GM23338 (cell line): ENCODE data around the gene SLC6A12. TPM values are rescaled to one million over a fixed set of nuclear protein-coding genes. Genes with fewer than 3 reads are reported as not detected.

ENCODE experiments used
- ATAC-seq: fragments of 200-7000 bp; cut with Tn5 transposase; 3 replicates; pipeline ENCODE4 v1.9.1; 2020
- DNase-seq: peaks from one replicate; pipeline ENCODE4 v3.0.0-alpha.2; 2015; ENCODE audit warnings: low spot score
- H2AFZ ChIP-seq: fragments of 200-600 bp; sonication (generic); 2 replicates; pipeline ENCODE4 v1.8.0; 2016; ENCODE audit warnings: antibody characterized with exemption, mild to moderate bottlenecking, moderate library complexity
- H3F3A ChIP-seq: fragments of 200-600 bp; sonication (generic); replicated peaks from 2 replicates; pipeline ENCODE4 v1.8.0; 2017; ENCODE audit warnings: antibody characterized with exemption, mixed run types, low read depth
- H3K27ac ChIP-seq: fragments of 200-600 bp; sonication (generic); 2 replicates; pipeline ENCODE4 v1.6.1; 2016; ENCODE audit warnings: low read depth
- H3K27me3 ChIP-seq: fragments of 200-600 bp; sonication (generic); 2 replicates; pipeline ENCODE4 v1.8.0; 2016; ENCODE audit warnings: mild to moderate bottlenecking, mixed run types, moderate library complexity; ENCODE audit not compliant: insufficient read depth
- H3K36me3 ChIP-seq: fragments of 200-600 bp; sonication (generic); 2 replicates; pipeline ENCODE4 v1.8.0; 2016; ENCODE audit warnings: mild to moderate bottlenecking; ENCODE audit not compliant: insufficient read depth
- H3K4me1 ChIP-seq: fragments of 200-600 bp; sonication (generic); 2 replicates; pipeline ENCODE4 v1.8.0; 2016; ENCODE audit warnings: mild to moderate bottlenecking, moderate library complexity; ENCODE audit not compliant: insufficient read depth
- H3K4me2 ChIP-seq: fragments of 200-600 bp; sonication (generic); 2 replicates; pipeline ENCODE4 v1.7.1; 2017; ENCODE audit warnings: mixed run types
- H3K4me3 ChIP-seq: fragments of 200-600 bp; sonication (generic); 2 replicates; pipeline ENCODE4 v1.6.1; 2016; ENCODE audit warnings: mixed run types
- H3K79me2 ChIP-seq: fragments of 200-600 bp; sonication (generic); replicated peaks from 2 replicates; pipeline ENCODE4 v1.8.0; 2017; ENCODE audit warnings: mild to moderate bottlenecking; ENCODE audit not compliant: insufficient read depth
- H3K9me2 ChIP-seq: fragments of 200-600 bp; sonication (generic); 2 replicates; pipeline ENCODE4 v1.8.0; 2017; ENCODE audit not compliant: insufficient read depth
- H4K20me1 ChIP-seq: fragments of 200-600 bp; sonication (generic); replicated peaks from 2 replicates; pipeline ENCODE4 v1.8.0; 2017; ENCODE audit warnings: mild to moderate bottlenecking; ENCODE audit not compliant: insufficient read depth
- H3K27ac Mint-ChIP-seq: 2 replicates; pipeline ENCODE4 v1.8.0; 2020; ENCODE audit warnings: inconsistent platforms, mild to moderate bottlenecking, moderate library complexity, mixed read lengths
- H3K27me3 Mint-ChIP-seq: 3 replicates; pipeline ENCODE4 v1.8.0; 2022; ENCODE audit warnings: low read depth, mild to moderate bottlenecking, moderate library complexity, mixed read lengths, inconsistent platforms; ENCODE audit not compliant: insufficient read depth, poor library complexity
- H3K36me3 Mint-ChIP-seq: 3 replicates; pipeline ENCODE4 v1.8.0; 2021; ENCODE audit warnings: low read depth, mild to moderate bottlenecking, inconsistent platforms, moderate library complexity, mixed read lengths
- H3K4me1 Mint-ChIP-seq: 3 replicates; pipeline ENCODE4 v1.8.0; 2020; ENCODE audit warnings: mild to moderate bottlenecking, inconsistent platforms, mixed read lengths
- H3K4me3 Mint-ChIP-seq: 3 replicates; pipeline ENCODE4 v1.8.0; 2021; ENCODE audit warnings: moderate library complexity, mild to moderate bottlenecking, inconsistent platforms, mixed read lengths
- H3K9me3 Mint-ChIP-seq: 3 replicates; pipeline ENCODE4 v1.8.0; 2020; ENCODE audit warnings: moderate library complexity, mild to moderate bottlenecking, inconsistent platforms, mixed read lengths
- EZH2phosphoT487 ChIP-seq: fragments of 200-600 bp; sonication (generic); IDR thresholded peaks from one replicate; pipeline ENCODE4 v1.8.1; 2018; ENCODE audit warnings: antibody characterized with exemption; ENCODE audit not compliant: unreplicated experiment
- JUNB ChIP-seq: IDR thresholded peaks from one replicate; pipeline ENCODE4 v1.6.1; 2016; ENCODE audit warnings: antibody characterized with exemption; ENCODE audit not compliant: unreplicated experiment
- NANOG ChIP-seq: IDR thresholded peaks from 2 replicates; pipeline ENCODE4 v1.6.1; 2016; ENCODE audit warnings: antibody characterized with exemption, borderline replicate concordance
- STAT1 ChIP-seq: IDR thresholded peaks from one replicate; pipeline ENCODE4 v1.6.1; 2016; ENCODE audit warnings: antibody characterized with exemption; ENCODE audit not compliant: unreplicated experiment
- ZNF114 ChIP-seq: fragments of 250-450 bp; sonication (Bioruptor Pico); IDR thresholded peaks from 2 replicates; pipeline ENCODE4 v1.5.0; 2020; ENCODE audit warnings: mild to moderate bottlenecking, moderate library complexity
- ZNF331 ChIP-seq: fragments of 250-450 bp; sonication (Bioruptor Pico); IDR thresholded peaks from 2 replicates; pipeline ENCODE4 v1.5.0; 2020; ENCODE audit warnings: low read depth, mild to moderate bottlenecking, moderate library complexity
- ZNF462 ChIP-seq: fragments of 250-450 bp; sonication (Bioruptor Pico); IDR thresholded peaks from 2 replicates; pipeline ENCODE4 v1.5.0; 2020; ENCODE audit warnings: mild to moderate bottlenecking, moderate library complexity
- polyA plus RNA-seq: library from polyadenylated mRNA; unstranded; fragments of >200 nt; fragmentation: Nextera tagmentation; extraction: Ambion mirVana; gene quantifications from 2 replicates; pipeline ENCODE4 v1.2.1, GENCODE V29; 2016
- total RNA-seq: library from RNA; depleted of rRNA; stranded (reverse); fragments of >200 nt; shearing (Covaris generic); gene quantifications from 2 replicates; pipeline ENCODE4 v1.2.3, GENCODE V29; 2014
- TF ChIP-seq, protein P1 (sequence below), 2 experiments: fragments of 200-600 bp in 1 of 2; sonication (generic) in 1 of 2; conservative IDR thresholded peaks; 2 replicates each; pipeline versions ENCODE4 v1.5.1 to v1.6.1; 2016 to 2017; ENCODE audit warnings: antibody characterized with exemption in 2 of 2, low read depth in 2 of 2, mild to moderate bottlenecking in 2 of 2, moderate library complexity in 1 of 2
- TF ChIP-seq, protein P2 (sequence below): IDR thresholded peaks from one replicate; pipeline ENCODE4 v1.6.1; 2018; ENCODE audit warnings: antibody characterized with exemption; ENCODE audit not compliant: unreplicated experiment

The SLC6A12 gene
- total and polyA plus RNA-seq, 2 experiments from 2014 or later, result 0.56 TPM; not detected in 1

- TF ChIP-seq JUNB (no peak), STAT1 (no peak), EZH2phosphoT487 (no peak), ZNF462 (CRISPR knock-in tag) (no peak), NANOG (no peak), ZNF114 (CRISPR knock-in tag) (no peak)
Observed at GRCh38 chr12:211639-212414, 2.1 kb downstream of the SLC6A12 start (continued).

DNA sequence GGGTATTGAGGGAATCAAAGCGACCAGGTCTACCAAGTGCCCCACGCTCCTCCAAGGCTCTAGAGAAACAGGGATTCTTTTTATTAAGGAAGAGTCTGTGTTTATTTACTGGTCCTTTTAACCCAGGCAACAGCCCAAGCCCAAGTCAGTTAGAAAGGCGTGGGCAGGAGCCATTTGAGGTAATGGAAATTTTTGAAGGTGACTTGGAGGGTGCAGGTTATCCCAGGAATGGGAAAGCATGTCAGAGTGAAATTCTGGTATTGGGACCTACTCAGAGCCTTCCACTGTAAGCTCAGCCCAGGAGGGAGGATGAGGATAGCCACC is 2.9 kb downstream of the SLC6A12 start:
- no peak overlapping the region for H3K4me3 Mint-ChIP-seq
- H3K27me3 Mint-ChIP-seq, result peaks cover 14% of the 10 kb centered on the region
- Histone ChIP-seq H4K20me1 (no peaks in the 10 kb centered on the region; the same call in 1 of the 2 replicates), H3K79me2 (no peaks in the 10 kb centered on the region), H3K4me1 (peaks cover 6% of the 10 kb centered on the region; the same call in 1 of the 2 replicates), H3K4me2 (no peak overlapping the region), H2AFZ (no peak overlapping the region), H3K27me3 (peaks cover 13% of the 10 kb centered on the region), H3F3A (no peaks in the 10 kb centered on the region), H3K4me3 (no peak overlapping the region), H3K9me2 (no peaks in the 10 kb centered on the region), H3K36me3 (no peaks in the 10 kb centered on the region), H3K27ac (no peak overlapping the region)
- H3K27ac Mint-ChIP-seq, result no peak overlapping the region
- H3K36me3 Mint-ChIP-seq, result no peaks in the 10 kb centered on the region
- H3K4me1 Mint-ChIP-seq, result peaks cover 31% of the 10 kb centered on the region
- peaks cover 2% of the 10 kb centered on the region; the same call in 1 of the 3 replicates for H3K9me3 Mint-ChIP-seq
- ATAC-seq (no peak), DNase-seq (no peak)
- TF ChIP-seq, protein P1, sequence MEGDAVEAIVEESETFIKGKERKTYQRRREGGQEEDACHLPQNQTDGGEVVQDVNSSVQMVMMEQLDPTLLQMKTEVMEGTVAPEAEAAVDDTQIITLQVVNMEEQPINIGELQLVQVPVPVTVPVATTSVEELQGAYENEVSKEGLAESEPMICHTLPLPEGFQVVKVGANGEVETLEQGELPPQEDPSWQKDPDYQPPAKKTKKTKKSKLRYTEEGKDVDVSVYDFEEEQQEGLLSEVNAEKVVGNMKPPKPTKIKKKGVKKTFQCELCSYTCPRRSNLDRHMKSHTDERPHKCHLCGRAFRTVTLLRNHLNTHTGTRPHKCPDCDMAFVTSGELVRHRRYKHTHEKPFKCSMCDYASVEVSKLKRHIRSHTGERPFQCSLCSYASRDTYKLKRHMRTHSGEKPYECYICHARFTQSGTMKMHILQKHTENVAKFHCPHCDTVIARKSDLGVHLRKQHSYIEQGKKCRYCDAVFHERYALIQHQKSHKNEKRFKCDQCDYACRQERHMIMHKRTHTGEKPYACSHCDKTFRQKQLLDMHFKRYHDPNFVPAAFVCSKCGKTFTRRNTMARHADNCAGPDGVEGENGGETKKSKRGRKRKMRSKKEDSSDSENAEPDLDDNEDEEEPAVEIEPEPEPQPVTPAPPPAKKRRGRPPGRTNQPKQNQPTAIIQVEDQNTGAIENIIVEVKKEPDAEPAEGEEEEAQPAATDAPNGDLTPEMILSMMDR (conservative IDR thresholded peaks at IDR 0.05; ENCODE audit: low read depth in 2 of 2), result no peak
- TF ChIP-seq ZNF331 (CRISPR knock-in tag) (no peak), STAT1 (no peak)
- TF ChIP-seq, protein P2, sequence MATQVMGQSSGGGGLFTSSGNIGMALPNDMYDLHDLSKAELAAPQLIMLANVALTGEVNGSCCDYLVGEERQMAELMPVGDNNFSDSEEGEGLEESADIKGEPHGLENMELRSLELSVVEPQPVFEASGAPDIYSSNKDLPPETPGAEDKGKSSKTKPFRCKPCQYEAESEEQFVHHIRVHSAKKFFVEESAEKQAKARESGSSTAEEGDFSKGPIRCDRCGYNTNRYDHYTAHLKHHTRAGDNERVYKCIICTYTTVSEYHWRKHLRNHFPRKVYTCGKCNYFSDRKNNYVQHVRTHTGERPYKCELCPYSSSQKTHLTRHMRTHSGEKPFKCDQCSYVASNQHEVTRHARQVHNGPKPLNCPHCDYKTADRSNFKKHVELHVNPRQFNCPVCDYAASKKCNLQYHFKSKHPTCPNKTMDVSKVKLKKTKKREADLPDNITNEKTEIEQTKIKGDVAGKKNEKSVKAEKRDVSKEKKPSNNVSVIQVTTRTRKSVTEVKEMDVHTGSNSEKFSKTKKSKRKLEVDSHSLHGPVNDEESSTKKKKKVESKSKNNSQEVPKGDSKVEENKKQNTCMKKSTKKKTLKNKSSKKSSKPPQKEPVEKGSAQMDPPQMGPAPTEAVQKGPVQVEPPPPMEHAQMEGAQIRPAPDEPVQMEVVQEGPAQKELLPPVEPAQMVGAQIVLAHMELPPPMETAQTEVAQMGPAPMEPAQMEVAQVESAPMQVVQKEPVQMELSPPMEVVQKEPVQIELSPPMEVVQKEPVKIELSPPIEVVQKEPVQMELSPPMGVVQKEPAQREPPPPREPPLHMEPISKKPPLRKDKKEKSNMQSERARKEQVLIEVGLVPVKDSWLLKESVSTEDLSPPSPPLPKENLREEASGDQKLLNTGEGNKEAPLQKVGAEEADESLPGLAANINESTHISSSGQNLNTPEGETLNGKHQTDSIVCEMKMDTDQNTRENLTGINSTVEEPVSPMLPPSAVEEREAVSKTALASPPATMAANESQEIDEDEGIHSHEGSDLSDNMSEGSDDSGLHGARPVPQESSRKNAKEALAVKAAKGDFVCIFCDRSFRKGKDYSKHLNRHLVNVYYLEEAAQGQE, result no peak
